ENCODE results near the gene RHOBTB3. TPM values are rescaled to one million over a fixed set of nuclear protein-coding genes. Genes with fewer than 3 reads are reported as not detected.

The RHOBTB3 gene
- total RNA-seq, 1 experiment from 2014 or later = 69.3 TPM

DNA sequence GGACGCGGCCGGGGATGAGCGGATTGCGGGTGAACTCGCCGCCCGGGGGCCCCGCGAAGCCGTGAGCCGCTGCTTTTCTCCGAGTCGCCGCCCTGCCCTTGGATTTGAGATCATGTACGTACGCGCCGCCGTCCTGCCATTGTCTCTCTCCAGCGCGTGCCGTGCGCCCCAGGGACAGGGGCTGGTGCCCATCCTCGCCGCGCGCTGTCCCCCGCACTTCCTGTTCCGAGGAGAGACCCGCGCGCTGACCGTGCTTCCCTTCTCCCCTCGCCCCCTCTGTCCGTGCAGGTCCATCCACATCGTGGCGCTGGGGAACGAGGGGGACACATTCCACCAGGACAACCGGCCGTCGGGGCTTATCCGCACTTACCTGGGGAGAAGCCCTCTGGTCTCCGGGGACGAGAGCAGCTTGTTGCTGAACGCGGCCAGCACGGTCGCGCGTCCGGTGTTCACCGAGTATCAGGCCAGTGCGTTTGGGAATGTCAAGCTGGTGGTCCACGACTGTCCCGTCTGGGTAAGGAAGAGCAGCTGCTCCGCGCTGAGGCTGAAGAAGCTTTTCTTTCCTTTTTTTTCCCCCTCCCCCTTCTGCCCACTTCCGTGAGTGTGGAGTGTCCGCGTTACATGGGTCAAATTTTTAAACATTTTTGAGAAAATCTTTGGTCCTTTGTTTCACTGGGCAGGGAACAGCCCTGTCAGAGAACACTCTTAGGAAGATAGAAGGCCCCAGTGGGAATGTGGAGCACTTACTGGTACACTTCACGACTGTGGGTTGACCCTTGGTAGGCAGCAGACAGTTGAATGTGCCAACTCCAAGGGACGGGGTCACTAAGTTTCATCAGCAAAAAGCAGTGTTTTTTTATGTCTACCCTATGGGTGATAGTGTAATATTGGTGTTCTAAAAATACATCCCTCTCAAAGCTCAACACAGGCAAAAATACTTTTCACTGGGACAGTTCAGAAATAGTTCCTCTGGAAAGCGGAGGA is 727 bp downstream of the RHOBTB3 start:
- peak; percentile 54 for DNase-seq (ENCODE audit: low spot score)

DNA sequence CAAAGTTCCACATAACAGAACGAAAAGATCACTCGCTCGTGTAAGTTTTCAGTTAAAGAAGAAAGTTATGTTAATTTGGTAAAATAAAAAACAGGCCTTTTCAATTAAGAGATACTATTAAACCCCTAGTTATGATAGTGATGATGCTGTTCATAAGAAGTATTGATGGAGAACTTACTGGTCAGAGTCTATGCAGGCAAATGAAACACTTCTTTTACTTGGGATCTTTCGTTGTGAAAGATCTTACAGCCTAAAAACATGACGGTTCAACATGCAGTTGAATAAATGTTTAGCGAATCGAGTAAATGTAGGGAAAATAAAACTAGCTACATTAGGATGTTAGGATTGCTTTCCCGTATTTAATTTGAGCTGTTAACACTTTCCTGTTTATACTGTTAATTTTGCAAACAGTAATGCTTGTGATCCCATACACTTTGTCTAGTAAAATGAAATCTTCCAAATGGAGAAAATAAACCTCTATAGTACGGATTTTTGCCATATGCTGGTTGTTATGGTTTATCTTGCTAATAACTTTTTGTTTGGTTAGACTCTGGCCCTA is 2.0 kb downstream of the RHOBTB3 start:
- DNase-seq (ENCODE audit: low spot score) = no peak

DNA sequence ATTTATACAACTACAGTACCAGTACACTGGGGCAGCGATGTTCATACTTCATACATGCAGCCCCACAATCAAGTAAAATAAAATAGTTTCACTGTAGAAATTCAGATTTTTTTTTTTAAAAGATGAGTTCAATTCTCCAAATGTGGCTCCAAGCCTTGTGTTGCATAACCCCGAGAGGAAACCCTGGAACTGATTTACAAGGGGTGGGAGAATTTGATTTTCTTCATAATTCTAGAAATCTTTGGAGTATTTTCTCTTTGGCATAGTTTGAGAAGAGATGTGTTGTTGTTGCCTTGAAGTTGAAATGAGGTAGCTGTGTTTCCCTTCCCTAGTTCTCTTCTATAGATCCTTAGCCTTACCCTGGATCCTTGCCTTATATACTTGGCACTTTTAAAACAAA is 3.1 kb downstream of the RHOBTB3 start:
- DNase-seq (ENCODE audit: low spot score) = no peak

DNA sequence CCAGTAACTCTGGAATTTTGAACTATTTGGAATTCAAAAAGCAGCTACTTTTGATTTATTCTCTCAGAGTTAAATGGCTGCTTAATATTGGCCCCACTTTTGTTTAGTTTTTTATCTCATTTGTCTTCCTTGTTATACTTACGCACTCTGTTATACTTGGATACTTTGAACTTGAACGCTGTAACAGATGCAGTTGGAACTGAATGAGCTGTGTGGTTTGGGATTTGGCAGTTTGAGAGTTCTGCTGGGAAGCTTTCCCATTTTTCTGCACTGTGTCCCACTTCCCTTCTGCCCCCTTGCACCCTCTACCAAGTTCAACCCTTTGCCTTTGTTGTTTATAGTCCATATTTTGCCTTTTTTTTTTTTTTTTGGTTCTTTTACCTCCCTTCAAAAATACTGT is 3.8 kb downstream of the RHOBTB3 start:
- no peak for DNase-seq (ENCODE audit: low spot score)

DNA sequence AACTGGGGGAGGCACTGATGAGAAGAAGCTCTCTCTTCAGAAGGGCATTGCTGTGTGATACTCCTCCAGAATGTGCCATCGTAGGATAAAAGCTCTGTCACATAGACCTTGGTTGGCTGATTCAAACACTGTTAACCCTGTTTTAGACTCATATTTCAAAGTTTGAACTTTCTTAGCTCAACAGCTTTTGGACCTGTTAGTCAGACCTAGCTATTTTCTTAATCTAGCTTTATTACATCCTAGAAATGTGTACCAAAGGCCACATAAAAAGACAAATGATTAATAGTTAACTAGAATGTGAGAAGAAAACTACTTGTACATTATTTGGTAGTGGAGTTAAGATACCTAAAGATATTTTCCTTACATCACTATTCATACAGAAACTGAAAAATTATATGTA is 4.3 kb downstream of the RHOBTB3 start:
- DNase-seq (ENCODE audit: low spot score) = peak; percentile 28

DNA sequence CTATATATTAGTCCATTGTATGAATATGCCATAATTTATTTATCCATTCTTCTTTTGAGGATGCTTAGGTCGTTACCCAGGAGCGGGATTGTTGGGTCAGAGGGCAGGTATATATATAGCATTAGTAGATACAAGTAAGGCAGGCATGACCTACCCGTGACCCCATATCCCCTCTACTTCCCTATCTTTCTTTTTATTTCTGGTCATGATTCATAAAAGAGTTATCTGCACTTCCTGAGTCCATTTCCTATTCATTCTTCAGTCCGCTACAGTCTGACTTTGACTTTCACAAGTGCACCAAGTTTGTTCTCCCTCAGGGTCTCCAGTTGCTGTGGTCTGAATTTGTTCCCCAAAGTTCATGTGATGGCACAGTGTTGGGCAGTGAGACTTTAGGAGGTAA is 6.9 kb downstream of the RHOBTB3 start:
- no peak for DNase-seq (ENCODE audit: low spot score)

DNA sequence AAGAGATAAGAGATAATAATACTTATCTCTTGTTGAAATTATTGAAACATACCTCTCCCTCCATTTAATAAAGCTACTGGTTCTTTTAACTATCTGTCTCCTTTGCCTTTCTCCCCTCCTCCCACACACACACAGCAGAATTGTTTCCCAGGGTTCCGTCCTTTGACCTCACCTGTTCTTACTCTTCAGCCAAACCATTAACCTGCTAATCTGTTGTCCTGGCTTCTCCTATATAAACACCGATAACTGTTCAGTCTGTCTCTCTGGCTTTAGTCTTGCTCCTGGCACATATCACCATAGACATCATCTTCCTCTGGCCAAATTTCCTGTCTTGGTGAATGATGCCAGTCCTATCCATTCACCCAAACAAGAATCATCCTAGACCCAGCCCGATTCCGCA is 7.7 kb downstream of the RHOBTB3 start:
- DNase-seq (ENCODE audit: low spot score) = no peak

DNA sequence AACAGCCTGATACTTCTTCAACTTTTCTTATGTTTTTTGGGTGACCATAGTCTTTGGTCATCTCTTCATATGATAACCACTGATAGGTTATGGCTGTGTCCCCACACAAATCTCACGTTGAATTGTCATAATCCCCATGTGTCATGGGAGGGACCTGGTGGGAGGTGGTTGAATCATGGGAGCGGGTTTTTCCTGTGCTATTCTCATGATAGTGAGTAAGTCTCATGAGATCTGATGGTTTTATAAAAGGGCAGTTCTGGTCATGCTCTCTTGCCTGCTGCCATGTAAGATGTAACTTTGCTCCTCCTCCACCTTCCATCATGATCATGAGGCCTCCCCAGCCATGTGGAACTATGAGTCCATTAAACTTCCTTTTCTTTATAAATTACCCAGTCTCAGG is 8.7 kb downstream of the RHOBTB3 start:
- no peak for DNase-seq (ENCODE audit: low spot score)

DNA sequence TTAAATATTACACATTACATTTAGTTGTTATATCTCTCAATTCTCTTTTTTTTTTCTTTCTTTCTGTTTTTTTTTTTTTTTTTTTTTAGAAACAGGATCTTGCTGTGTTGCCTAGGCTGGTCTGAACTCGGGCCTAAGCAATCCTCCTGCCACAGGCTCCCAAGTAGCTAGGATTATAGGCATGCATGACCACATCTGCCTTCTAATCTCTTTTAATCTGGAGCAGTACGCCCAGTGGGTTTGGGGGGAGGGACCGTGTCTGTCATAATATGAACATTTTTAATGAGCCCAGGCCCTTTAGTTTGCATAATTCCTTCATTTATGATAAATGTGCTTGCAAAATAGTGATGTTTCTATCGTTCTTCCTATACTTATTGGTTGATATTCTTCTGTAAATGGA is 10.3 kb downstream of the RHOBTB3 start:
- DNase-seq (ENCODE audit: low spot score) = no peak

DNA sequence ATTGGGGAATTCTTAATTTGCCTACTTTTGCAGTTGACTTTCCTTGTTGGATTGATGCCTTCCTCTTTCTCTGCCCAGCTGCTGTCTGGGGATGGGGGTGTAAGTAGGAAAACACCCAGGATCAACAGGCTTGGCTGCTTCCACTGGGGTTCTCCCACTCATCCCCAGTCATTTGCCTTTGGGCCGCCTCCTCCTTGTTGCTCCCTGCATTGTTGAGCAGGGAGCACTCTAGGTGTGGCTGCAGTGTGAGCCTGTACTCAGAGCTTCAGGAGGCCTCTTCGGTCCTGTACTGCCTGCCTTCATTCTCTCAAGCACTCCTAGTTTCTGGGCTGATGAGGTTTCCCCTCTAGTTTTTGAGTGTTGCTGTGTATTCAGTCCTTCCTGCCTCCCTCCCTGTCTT is 12.1 kb downstream of the RHOBTB3 start:
- DNase-seq (ENCODE audit: low spot score) = no peak

DNA sequence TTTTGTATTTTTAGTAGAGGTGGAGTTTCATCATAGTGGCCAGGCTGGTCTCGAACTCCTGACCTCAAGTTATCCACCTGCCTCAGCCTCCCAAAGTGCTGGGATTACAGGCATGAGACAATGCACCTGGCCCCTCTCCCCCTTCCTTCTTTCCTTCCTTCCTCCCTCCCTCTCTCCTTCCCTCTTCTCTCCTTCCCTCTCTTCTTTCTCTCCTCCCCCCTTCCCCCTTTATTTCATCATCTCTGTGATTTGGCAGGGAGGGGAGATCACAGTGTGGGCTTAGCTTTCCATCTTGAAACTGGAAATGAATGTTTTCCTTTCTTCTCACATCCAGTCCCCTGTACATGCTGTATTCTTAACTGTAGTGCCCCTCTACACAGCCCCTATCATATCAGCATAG is 12.7 kb downstream of the RHOBTB3 start:
- DNase-seq (ENCODE audit: low spot score) = no peak

DNA sequence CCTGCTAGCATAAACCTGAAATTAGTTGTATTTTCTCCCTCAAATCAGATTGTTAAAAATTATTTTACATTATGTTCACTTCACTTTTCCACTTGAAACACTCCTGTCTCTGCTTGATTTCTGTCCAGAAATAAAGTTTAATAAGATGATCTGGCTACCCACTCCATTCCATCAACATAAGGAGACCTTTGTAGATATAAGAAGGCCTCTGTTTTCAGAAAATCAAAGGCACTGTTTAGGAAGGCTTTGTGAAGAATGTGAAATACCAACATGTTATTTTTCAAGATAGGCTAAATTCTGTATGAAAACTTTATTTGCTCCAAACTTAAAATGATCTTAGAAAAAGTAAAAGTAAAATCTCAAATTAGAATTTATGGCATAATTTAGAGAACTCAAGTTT is 15.1 kb downstream of the RHOBTB3 start:
- DNase-seq (ENCODE audit: low spot score) = no peak

DNA sequence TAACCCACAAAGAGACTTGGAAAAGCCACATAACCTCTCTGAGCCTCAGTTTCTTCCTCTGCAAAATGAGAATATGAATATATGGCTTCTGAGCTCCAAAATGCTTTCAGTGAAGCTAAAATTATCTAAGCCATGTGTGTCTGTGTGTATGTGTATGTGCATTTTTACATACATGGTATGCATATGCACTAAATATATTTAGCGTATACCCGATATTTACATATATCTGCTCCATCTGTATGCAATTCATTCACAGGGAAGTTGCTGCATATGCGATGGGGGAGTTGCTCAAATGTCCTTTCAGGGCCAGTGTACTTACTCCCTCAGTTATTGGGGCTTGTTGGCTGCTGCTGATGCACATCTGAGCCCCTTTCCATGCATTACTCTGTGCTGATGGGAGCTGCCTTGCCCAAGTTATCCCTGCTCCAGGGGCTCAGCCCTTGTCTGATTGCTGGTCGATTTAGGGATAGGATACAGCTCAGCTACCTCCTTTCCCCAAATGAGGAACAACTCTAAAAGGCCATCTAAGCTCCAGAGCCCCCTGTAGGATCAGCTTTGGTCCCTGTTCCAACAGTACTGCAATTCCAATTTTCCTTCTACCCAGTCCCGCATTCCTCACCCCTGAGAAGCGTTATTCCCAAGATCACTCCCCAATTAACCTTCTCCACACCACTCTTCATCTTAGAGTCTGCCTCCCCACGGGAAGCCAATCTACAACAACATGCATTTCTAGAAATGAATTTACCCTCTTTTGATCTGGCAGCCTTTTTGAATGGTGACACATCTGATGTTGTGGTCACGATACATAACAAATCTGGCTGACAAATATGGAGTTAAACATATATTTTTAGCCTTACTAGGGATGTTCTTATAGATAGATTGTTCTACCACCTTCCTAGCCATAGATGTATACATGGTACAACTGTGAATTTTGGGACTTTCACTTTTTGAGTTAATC is 15.9 kb downstream of the RHOBTB3 start:
- DNase-seq (ENCODE audit: low spot score) = no peak

DNA sequence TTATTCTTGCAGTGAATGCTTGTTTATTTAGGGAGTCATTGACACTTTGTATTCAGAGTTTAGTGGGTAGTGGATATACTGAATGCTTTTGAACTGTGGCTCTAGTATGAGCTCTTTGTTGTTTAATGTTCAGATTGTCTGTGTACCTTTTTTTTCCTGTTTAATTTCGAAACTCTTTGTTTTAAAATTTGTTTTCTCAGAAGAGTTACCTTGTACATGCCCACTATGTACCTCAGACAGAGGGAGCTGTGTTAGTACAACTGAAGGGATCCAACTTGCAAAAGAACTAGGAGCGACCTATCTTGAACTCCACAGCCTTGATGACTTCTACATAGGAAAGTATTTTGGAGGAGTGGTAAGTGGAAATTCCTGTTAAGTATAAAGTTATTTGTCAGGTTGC is 17.0 kb downstream of the RHOBTB3 start:
- no peak for DNase-seq (ENCODE audit: low spot score)

DNA sequence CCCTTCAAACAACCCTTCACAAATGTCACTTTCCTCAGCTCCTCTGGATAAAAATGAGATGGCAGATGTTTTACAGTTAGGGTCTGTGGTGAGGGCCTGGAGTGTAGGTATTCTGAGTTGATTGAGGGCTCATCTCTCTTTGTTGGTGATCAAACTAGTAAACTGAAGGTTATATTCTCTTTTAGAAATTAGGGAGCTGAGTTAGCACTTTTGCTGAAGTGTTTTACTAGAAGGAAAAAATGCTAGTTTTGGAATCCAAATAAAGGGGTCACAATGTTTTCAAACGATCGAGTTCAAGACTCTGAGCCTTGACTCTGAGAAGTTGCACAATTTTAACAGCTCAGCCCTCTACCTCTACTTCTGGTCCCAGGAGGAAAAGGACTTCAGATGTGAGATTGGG is 23.4 kb downstream of the RHOBTB3 start:
- DNase-seq (ENCODE audit: low spot score) = no peak

DNA sequence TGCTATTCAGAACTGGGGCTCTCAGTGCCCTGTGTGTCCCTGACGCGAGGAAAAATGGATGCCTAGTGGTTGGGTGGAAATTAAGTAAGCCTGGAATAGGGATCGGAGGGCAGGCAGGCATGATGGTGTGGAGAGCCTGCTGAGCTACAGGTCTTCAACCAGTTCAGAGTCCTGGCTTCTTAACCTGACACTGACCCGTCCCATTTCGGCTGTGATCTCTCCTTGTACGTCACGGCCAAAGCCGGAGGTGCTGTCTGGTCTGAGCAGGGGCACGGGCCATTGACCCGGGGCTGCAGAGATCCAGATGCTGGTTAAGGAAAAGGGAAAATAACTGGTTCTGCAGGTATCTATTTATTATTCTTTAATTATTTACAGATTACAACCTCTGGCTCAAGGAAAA is 27.9 kb downstream of the RHOBTB3 start:
- DNase-seq (ENCODE audit: low spot score) = no peak

DNA sequence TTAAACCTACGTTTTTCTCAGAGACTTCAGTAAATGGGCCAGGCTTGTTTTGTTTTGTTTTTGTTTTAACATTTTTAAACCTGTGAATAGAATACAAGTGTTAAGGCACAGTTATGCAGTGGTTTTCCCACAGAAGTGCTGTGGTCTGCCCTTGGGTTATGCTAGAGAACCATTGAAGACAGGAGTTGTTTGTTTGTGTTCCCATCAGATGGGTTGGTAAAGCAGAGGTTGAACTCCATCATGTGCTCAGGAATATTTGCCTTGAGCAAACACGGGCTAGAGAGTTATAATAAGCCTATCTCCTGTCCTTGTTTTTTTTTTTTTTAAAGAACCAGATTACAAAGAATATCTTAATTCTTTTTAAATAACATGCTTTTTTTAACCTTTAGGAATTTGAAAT is 28.5 kb downstream of the RHOBTB3 start:
- DNase-seq (ENCODE audit: low spot score) = peak; percentile 29

DNA sequence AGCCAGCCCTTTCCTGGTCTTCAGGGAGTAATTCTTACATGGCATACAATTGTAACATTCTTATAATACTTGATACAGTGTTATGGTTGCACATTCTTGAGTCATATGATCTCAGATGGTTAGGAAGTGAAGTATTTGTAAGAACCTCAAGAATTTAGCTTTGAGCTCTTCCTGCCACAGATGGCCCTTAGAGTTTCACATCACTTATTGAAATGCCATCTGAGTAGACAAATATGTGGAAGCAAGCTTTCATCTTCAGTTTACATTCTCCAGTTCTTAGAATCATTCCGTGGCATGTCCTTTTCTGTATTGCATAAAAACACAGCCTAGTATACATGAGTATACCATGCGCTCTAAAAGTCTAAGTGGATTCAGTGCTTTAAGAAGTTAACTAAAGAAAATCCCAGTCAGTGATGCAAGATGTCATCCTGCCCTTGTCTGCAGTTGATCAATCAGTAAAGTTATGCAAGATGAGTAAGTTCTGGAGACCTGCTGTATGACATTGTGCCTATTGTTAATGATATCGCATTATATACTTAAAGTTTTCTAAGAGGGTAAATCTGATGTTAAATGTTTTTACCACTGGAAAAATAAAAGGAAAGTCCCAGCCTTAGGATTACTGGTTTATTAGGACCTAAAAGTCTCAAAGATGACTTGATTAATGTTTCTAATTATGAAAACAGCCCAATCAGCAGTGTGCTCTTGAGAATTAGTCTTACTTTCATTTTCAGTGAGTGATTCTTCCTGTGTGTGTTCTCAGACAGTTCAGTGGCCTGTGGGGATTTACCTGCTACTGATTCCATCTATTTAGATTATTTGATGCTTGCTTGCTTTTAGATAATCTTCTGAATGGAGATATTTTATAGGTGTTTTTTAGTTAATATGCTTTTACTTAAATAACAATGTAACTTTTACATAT is 29.4 kb downstream of the RHOBTB3 start:
- no peak for DNase-seq (ENCODE audit: low spot score)

DNA sequence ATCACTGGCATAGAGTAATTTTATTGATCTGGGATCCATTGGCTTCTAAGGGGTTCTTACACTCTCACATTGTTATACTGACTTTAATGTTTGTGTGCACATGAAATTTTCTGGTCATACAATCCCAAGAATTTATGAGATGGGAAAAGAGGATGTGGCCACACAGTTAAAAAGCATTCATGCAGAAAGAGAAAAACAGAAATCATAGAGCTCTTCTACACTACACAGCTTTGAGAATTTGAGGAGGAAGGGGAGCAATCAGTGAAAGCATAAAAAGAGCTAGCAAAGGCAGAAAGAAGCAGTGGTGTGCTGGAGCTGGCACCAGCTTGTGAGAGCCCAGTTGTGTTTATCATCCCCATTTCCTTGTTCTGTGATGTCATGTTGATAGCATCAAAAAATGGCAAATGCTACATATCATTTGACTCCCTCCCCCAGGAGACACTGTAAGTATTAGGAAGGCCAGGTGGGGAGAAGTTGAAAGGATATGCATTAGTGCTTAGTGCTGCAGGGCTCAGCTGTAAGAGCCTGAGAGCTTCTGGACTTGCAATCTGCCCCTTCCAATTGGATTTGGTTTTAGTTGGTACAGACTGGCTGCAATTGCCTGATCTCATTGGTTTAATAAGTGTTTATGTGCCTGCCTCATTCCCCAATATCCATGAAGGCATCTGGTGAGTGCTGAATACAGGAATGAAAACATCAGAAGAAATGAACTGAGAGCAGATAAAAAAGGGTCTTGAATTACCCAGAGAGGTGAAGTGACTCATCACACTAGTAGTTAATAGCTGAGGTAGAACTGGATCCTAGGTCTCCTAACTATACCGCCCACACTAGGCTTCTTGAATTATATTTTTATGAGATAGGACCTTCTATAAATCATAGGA is 30.9 kb downstream of the RHOBTB3 start:
- DNase-seq (ENCODE audit: low spot score) = no peak

DNA sequence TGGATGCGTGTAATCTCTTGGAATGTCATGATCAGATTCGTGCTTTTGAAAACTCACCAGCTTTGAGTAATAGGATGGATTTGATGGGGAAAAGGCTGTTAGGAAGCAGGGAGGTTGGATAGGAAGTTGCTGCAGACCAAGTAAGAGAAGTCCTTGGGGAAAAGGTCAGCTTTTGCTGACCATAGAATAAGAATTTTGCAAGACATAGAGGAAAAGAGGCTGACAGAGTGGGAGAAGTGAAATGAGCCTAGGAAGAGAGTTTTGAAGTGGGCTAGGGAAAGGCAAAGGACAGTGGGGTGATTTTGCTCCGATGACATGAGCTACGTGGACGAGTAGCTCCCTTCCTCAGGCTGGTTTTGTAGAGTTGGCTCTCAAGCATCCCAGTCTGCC is 31.5 kb downstream of the RHOBTB3 start:
- DNase-seq (ENCODE audit: low spot score) = no peak
